ENCODE data around the gene UNC79.

UNC79 gene

GRCh38 chr14:93731753-93732152, 301.0 kb downstream of the UNC79 start:
- no peak for DNase-seq

GRCh38 chr14:93732524-93732923, 301.8 kb downstream of the UNC79 start:
- no peak for DNase-seq

DNA sequence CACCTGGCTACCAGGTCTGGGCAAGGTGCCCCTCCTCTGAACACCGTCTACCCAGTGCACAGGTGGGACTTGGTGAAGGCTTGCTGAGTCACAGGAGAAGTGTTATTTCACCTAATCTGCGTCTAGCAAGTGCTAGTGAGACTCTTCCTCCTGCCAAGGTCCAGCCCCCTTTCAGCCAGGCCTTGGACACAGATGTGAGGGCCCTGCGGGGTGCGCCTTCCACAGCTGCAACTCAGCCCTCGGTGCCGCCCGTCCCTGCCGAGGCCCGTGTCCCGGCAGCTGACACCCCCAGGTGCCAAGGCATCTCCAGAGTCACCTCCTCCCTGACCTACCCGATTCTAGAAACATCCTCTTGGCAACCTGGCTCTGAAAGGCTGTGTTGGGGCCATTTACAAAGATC, 302.5 kb downstream of the UNC79 start:
- DNase-seq = no peak

DNA sequence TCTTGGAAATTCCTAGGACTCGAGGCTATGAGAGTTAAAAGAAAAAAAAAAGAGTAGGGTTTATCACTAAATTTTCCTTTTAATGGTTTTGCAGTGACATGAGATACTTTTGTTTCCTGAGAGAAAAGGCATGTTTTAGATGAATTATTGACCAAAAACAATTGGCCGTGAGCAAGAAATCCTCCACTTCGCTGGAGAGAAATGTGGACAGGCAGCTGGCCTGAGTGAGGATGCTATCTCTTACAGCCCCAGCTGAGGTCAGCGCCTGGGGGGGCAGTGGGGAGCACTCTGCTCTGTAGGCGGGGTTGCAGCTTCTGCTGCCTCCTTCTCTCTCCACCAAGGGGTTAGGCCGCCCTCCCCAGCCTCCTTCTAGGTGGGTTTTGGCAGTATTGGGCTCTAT, 302.9 kb downstream of the UNC79 start:
- no peak for DNase-seq

DNA sequence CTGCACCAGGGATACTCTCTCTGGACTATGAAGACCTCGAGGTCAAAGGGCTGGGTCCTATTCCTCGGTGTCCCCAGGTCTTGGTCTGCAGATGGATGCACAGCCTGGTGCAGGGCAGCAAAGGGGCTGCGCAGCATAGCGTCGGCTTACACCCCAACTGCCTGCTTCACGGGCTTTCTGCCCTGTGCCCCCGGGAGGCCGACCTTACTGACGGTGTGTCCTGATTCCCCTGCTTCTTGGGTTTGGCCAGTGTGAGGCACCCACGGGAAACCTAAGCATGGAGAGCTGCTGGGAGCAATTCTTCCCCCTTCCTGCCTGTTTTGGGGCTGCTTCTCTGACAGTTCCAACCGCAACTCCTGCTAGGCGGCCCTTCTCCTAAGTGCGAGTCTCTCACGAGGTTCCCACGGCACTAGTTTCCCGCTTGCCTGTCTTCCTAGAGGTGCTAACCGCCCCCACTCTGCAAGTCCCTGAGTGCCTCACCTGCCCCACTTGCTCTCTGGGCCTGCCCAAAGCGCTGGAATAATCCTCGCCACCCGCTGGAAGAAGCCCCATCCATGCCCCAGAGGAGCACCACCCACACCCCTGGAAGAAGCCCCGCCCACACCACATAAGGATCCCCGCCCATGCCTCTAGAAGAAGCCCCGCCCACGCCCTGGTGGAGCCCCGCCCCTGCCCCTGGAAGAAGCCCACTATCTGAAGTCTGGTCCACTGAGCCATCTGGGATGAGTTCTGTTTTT, 303.5 kb downstream of the UNC79 start:
- DNase-seq = no peak

DNA sequence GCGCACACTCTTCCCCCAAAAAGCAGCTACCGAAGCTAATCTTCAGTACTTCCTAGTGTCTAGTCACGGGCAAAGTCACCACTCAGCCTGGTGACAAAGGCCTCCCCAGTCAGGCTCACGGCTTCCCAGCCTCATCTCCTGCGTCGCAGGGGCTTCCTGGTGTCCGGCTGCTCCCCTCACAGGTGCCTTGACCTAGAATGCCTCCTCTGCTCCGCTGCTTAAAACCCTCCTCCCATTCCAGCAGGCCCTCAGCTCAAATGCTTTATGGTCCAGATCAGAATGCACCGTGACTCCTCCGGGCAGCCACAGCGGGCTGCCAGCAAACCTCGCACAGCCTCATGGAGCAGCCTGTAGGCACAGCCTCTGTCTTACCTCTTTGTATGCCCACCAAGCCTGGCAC, 304.5 kb downstream of the UNC79 start:
- DNase-seq = no peak

DNA sequence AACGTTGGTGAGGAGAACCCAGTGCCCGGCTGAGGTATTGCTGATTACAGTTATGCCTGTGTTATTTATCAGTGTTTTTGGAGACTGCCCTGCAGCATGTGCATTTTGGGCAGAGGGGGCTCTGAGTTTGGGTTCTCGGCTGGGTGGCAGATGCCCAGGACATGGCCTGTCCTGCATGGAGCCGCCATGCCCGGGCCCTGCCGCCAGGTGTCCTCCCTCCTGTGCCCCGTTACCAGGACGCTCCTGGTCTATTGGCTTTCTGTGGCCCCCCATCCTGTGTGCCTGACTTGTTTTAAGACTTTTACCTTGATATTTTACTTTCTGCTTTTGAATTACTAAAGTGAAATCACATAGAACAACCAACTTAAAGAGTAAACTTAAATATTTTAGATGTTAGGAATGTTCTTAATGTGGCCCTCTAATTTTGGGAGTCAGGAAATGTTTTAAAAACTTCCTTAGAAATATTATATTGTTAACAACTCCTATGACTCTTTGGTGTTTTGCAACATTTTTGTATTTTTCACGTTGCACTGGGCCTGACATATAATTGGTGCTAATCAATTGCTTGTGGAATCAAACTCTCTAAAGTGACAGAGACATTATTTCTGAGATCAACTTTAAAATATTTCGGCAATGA, 305.8 kb downstream of the UNC79 start:
- DNase-seq = no peak

DNA sequence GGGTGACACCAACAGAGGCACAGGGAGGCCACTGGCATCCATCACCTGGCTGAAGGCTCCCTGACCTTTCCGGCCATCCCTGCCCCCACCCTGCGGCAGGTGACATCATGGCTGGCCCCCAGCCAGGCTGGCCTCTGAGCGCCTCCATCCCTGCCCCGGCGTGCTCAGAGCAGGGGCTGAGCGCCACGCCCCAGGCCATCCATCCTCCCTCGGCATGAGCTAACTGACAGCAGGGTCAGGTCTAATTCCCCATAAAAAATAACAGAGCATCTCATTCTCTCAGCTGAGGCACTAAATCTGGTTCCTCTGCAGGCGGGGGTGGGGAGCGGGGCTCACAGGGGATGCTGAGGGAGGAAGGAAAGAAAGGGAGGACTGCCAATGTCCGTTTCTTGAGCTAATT, 306.9 kb downstream of the UNC79 start:
- DNase-seq = no peak

DNA sequence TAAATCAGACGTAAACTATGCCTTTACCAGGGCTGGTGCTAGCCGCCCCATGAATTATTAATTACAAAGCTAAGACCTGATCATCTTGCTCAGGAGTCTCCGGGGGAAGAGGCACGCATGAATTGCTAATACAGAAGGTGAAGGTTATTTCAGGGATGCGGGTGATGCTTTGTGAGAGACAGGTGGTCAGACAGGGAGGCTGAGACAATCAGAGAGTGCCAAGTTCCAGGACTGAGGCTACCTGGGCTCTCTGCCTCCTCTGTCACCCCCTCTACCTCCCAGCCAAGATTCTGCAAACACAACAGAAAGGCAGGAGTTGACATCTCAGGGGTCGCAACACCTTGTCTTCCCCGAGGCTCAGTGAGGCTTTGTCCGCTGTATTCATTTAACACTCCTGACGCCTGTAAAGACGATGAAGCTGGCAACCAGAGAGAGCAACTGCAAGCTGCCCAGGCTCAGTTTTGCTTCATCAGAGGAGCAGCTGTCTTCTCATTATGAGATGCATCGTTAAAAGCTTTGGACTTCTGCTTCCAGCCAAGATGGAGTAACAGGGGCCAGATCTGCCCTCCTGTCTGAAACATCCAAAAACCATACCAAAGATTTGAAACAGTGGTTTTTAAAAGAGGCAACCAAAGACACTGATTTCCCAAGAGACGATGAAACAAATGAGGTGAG, 311.0 kb downstream of the UNC79 start:
- no peak for DNase-seq

- no peak for DNase-seq
Observed at GRCh38 chr14:93742761-93743160, 312.0 kb downstream of the UNC79 start.

DNA sequence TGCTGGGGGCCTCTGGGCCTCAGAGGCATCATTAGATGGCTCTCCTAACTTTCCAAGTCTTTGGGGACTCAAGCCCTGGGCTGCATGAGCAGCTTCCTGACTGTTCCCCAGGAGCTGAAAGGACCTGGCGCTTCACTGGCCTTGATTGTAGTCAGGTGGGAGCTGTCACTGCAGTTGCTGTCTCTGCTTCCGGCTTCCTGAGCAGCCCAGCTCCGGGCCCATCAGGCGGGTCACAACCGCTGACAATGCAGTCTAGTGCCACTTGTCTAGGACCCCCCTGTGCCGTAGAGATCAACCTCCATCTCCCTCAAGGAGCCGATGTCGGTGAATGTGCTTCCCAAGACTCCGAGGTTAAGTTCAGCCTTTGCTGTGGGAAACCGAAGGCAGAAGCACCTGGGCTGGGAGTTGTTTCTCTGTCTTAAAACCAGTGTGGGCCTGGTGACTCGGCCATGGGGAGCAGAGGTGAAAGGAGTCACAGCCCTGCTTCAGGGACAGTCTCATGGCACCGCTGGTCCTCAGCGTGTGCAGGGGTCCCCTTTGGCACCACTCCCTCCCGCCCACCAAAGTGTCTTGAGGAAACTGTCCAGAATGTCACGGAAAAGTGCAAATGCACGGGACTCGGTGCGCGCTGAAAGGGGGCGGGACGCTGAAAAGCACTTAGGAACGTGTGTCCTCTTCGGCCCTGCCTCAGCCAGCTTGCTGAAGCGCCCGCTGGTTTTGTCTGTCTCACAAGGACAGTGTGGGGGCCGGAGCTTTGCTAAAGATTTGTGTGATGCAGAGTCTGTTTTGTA, 312.7 kb downstream of the UNC79 start:
- DNase-seq = no peak

- no peak for DNase-seq
Observed at GRCh38 chr14:93744176-93744575, 313.4 kb downstream of the UNC79 start.

GRCh38 chr14:93744876-93745275, 314.1 kb downstream of the UNC79 start:
- DNase-seq = no peak

DNA sequence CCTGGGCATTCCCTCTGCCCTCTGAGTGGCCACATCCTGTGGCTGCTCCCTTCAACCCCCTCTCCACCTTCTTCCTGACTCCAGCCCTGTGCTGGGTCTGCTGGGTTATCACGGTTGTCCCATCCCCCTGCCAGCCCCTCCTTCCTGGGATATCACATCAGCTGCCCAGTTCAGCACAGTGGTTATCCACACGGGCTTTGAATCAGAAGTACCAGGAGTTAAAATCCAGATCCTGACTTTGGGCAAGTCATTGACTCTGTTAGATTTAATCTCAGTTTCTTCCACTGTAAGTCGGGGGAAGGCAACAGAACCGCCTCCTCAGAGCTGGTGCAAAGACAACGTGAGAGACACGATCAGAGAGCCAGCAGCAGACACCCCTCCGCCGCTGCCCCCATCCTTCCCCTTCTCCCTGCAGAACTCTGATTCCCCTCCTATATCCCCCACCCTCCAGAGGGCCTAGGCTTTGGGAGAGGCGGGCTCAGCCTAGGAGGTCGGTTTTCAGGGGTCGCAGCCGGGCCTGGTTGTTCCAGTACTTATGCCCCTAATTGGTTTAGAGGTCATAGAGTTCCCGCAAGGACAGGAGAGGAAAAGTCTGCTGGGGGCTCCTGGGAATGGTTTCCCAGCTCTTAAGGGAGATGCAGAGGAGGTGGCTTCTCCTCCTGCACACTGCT, 315.0 kb downstream of the UNC79 start:
- no peak for DNase-seq

GRCh38 chr14:93747102-93747501, 316.4 kb downstream of the UNC79 start:
- no peak for DNase-seq

DNA sequence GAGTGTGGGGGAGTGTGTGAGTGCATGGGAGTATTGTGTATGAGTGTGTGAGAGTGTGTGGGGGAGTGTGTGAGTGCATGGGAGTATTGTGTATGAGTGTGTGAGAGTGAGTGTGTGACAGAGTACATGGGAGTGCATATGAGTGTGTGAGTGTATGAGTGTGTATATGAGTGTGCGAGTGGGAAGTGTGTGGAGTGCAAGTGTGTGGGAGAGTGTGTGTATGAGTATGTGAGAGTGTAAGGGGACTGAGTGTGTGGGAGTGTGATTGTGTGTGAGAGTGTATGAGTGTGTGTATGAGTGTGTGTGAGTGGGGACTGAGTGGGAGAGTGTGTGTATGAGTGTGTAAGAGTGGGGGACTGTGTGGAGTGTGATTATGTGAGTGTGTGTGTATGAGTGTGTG, 316.8 kb downstream of the UNC79 start:
- no peak for DNase-seq

GRCh38 chr14:93748208-93749075, 317.7 kb downstream of the UNC79 start:
- no peak for DNase-seq

DNA sequence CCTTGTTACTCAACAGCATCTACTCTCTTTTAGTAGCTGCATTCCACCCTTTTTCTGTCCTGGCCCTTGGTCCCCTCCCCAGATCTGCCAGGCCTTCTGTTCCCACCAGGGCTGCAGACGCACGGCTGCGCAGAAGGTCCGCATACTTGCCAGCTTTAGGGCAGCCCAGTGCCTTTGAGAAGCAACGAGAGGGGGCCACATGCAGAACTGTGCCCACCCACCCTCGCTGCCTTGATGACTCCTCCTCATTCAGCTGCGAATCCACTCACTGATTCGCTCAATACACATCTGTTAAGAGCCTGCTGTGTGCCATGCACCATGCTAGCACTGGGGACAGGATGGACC, 318.3 kb downstream of the UNC79 start:
- DNase-seq = no peak

DNA sequence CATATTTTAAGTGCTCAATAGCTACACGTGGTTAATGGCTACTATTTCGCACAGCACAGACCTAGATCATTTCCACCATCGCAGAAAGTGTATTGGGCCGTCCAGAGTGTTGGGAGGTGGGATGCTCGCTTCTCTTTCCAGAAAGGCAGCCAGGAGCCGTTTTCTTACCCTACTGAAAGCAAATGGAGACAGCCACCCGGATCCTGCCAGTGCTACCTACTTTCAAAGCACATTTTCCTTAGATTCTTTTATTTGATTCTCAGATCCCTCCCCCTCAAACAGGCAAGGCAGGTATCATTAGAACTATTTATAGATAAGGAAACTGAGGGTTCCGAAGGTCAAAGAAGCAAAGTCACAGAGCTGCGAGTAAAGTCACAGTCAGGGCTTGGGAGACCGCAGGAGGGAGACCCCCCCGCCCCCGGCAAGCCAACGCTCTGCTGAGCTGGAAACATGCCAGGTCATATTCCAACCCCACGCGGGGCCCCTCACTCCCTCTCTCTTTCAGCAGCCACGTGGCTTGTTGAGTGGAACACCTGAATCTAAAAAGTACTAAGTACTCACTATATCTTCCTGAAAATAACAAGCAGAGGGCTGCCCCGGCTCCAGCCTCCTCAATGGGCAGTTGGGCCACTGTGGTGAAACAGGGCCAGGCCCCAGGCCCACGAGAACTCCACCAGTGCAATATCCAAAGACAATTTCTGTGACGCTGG, 321.4 kb downstream of the UNC79 start:
- no peak for DNase-seq

GRCh38 chr14:93752980-93753561, 322.3 kb downstream of the UNC79 start:
- DNase-seq = no peak

- no peak for DNase-seq
Observed at GRCh38 chr14:93753647-93754046, 322.9 kb downstream of the UNC79 start.

Measured in COR-L47 (cell line).